ENCODE measurements around the gene UST.
A peak's percentile ranks its signal among the peaks of the same experiment; 100 is the strongest.
"Not testable (repeated sequence)": the region's sequence is repeated elsewhere in the genome, so short reads cannot be mapped to it uniquely, and the experiment has no call there.

Gene UST

GRCh38 chr6:148880742-148881141 is 133.9 kb downstream of the UST start:
- DNase-seq, result not testable (repeated sequence)

GRCh38 chr6:148881593-148882311 is 134.9 kb downstream of the UST start:
- no peak for DNase-seq

GRCh38 chr6:148883270-148883669 is 136.4 kb downstream of the UST start:
- DNase-seq, result no peak

- no peak for DNase-seq
Measured at GRCh38 chr6:148884461-148884860, 137.6 kb downstream of the UST start.

- DNase-seq, result no peak
Measured at GRCh38 chr6:148885136-148885865, 138.5 kb downstream of the UST start.

GRCh38 chr6:148885925-148886845 is 139.4 kb downstream of the UST start:
- no peak for DNase-seq

GRCh38 chr6:148887181-148887580 is 140.4 kb downstream of the UST start:
- no peak for DNase-seq

GRCh38 chr6:148888856-148889255 is 142.0 kb downstream of the UST start:
- no peak for DNase-seq

- DNase-seq, result no peak
Measured at GRCh38 chr6:148890096-148890495, 143.3 kb downstream of the UST start.

GRCh38 chr6:148890652-148891404 is 144.0 kb downstream of the UST start:
- no peak for DNase-seq

GRCh38 chr6:148891405-148891783 is 144.6 kb downstream of the UST start:
- no peak for DNase-seq

- DNase-seq, result no peak
Measured at GRCh38 chr6:148892247-148892646, 145.4 kb downstream of the UST start.

- DNase-seq, result no peak
Measured at GRCh38 chr6:148893073-148893472, 146.2 kb downstream of the UST start.

GRCh38 chr6:148893481-148893880 is 146.7 kb downstream of the UST start:
- DNase-seq, result no peak

GRCh38 chr6:148898376-148899014 is 151.7 kb downstream of the UST start:
- no peak for DNase-seq

- no peak for DNase-seq
Measured at GRCh38 chr6:148904896-148905870, 158.4 kb downstream of the UST start.

- DNase-seq, result no peak
Measured at GRCh38 chr6:148905901-148906300, 159.1 kb downstream of the UST start.

- no peak for DNase-seq
Measured at GRCh38 chr6:148906386-148906785, 159.6 kb downstream of the UST start.

GRCh38 chr6:148907573-148907972 is 160.7 kb downstream of the UST start:
- DNase-seq, result no peak

GRCh38 chr6:148912252-148912651 is 165.4 kb downstream of the UST start:
- DNase-seq, result no peak

- peak; percentile 5 for DNase-seq
Measured at GRCh38 chr6:148915810-148916209, 169.0 kb downstream of the UST start.

Measured in NCI-H2029 treated with DMSO at 0.1 percent for 48 hours (cell line).